HPDE6-E6E7 (cell line): Measurements from ENCODE around the gene CHST15.

Experiments
- DNase-seq: peaks from one replicate; pipeline ENCODE4 v3.0.0; 2011; ENCODE audit warnings: missing footprints; ENCODE audit errors: extremely low spot score

CHST15 gene

DNA sequence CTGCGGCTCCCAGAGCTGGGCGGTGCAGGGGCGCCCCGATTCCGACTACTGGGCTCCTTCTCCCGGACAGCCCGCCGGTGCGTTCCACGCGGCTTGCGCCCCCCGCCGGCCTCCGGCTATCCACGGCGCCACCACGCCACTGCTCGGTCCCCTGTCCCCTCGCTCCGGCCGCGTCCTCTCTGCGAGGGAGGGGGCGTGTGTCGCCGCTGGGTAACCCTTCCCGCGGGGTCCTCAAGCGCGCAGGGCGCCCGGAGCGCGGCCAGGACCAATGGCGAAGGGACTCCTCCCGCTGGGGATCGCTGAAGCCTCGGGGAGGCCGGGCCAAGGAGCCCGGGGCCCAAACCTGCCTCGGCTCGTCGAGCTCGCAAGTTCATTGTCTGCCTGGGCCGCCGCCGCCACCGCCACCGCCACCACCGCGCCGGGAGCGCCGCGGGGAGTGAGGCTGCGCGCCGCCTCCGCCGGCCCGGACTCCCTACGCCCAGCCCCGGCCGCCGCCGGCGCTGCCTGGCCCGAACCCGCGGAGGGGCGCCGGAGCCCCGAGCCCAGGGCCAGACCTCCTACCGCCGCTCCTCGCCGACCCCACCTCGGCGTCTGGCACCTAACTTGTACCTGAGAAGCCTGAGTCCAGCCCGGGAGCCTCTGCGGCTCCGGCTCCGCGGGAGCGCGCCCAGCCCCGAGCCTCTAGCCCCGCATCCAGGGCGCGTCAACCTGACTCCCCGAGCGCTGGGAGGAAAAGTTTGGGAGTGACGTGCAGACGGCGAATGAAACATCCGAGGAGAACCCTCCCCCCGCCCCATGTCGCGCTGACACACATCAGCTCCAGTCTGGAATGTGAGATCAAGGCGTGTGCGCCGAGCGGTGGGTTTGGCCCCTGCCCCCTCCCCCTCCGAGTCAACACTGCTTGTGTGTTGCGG is at the start of gene CHST15:
TSS of gene CHST15 (minus strand) at position 739 of the 914 bp plus-strand sequence. CDS start 47,386 bp downstream, outside the sequence.
- no peak for DNase-seq

DNA sequence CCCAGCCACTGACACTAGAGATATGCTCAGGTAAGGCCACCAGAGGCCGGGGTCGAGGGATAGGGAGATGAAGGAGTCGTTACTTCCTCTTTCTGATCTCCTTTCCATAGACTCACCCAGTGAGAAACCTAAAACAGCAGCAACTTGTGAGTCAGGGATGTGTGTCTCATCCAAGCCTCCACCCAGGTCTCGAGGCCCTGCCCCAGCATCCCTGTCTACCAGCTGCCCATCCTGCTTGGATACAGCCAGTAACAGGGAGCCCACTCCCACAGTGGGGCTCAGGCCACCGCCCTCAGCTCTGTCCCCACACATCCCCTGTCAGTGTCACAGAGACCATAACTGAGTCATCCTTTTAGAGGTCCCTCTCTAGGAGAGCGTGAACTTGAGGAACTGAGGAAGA is 49.6 kb upstream of the CHST15 start:
- no peak for DNase-seq

DNA sequence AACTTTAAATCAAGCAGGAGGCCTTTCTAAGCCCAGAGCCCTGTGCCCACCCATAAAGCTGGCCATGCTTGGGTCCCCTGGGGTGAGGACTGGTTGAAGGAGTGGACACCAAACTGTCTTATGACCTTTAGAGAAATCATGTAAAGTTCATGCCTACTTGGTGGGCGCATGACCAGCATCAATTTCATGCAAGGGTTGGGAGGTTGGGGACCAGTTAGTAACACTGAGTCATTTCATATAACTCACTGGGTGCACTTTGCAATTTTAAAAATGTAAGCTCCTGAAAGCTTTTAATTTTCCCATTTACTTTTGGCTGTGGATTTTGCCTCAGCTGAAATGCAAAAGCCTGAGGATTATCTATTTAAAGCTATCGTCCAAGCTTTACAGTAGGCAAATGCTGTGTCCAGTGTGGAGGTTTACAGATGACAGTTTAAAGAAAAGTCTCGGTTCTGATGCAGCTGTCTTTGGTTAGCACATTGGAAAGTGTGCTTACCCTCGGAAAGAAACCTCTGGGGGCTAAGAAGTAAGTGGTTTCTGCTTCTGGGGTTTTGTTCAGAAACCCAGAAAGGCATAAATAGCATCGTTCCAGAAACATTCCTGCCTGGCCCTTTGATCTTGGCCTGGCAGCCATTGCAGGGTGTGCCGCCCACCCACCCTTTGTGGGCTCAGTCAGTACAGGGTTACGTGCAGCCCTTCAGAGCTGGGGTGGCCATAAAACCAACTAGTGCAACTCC is 48.8 kb upstream of the CHST15 start:
- no peak for DNase-seq

DNA sequence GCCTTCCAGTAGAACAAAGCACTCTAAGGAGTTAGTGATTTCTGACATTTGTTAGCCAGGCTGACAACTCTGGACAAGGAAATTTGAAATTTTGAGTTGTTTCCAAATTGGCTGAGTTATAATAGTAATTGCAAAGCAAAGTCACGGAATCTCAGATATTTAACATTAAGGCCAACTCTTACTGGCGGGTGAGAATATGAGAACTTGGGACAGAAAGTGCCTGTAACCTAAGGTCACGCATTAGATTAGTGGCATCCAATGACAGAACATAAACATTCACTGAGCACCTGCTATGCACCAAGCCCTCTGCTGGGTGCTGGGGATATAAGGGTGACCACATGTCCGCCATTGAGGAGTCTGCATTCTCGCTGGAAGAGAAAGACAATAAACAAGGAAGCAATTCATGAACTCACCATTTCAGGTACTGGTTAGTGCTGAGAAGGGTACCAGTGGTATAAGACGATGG is 45.5 kb upstream of the CHST15 start:
- no peak for DNase-seq

- no peak for DNase-seq
Measured at GRCh38 chr10:124138195-124138882, 44.9 kb upstream of the CHST15 start.

GRCh38 chr10:124134251-124134893 is 41.0 kb upstream of the CHST15 start:
- no peak for DNase-seq

- no peak for DNase-seq
Measured at GRCh38 chr10:124132876-124133275, 39.5 kb upstream of the CHST15 start.

- DNase-seq = no peak
Measured at GRCh38 chr10:124132306-124132705, 38.9 kb upstream of the CHST15 start.

GRCh38 chr10:124131172-124131571 is 37.8 kb upstream of the CHST15 start:
- no peak for DNase-seq

GRCh38 chr10:124130198-124130900 is 37.0 kb upstream of the CHST15 start:
- DNase-seq = no peak

GRCh38 chr10:124129471-124129870 is 36.1 kb upstream of the CHST15 start:
- DNase-seq = no peak

GRCh38 chr10:124128811-124129145 is 35.4 kb upstream of the CHST15 start:
- DNase-seq = no peak

- DNase-seq = no peak
Measured at GRCh38 chr10:124127965-124128810, 34.8 kb upstream of the CHST15 start.

GRCh38 chr10:124127563-124127962 is 34.2 kb upstream of the CHST15 start:
- no peak for DNase-seq

DNA sequence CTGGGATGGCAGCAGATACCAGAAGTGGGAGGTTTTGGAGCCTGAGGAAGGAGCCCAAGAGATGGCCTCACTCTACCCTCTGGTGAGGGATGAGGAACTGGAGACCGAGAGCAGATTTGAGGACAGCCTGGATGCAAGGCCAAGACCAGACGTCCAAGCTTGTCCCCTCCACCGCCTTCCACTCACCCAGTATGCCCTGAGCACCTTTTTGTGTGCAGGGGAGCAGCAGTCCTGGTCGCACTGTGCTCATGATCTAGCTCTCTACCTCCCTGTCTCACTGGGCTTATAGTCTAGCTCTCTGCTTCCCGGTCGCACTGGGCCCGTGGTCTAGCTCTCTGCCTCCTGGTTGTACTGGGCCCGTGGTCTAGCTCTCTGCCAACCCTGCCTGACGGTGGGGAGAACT is 33.6 kb upstream of the CHST15 start:
- DNase-seq = no peak

- DNase-seq = no peak
Measured at GRCh38 chr10:124126145-124126982, 33.0 kb upstream of the CHST15 start.

DNA sequence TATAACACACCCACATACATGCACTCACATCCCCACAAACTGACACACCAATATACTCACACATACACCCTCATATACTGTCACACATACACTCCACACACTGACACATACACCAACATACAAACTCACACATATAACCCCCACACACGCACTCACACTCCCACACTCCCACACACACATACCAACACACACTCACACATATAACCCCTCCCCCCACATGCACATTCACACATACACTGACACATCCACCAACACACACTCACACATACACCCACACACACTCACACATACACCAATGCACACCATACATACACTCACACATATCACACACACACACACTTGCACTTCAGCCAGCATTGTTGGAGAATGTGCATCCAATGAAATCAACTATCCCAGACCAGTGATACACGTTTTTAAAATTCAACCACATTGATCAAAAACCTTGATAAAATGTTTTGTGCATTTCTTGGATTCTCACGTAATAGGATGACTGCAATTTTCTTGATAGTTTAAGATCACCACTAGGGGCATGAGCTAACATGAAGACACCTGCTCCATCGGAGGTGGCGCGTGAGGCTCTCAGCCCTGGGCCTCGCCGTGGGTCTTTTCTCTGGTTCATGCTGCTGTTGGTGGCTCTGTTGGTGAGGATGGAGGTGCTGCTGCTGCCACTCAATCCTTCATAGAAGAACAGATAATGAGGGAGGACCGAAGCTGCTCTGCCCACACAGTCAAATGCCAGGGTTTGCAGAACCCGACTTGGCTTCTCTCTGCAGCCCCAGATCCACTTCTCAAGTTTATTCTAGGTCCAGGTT is 32.1 kb upstream of the CHST15 start:
- no peak for DNase-seq

DNA sequence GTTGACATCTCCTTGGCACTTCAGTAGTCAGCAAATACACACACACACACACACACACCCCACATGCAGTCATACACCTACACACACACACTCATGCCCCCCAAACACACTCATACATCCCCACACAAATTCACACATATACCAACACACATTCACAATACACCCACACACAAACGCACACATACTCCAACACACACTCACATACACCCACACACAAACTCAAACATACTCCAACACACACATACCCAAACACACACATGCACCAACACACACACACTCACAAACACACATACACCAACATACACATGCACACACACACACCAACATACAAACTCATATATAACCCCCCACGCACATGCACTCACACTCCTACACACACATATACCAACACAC is 31.4 kb upstream of the CHST15 start:
- DNase-seq = no peak
